Heart left ventricle (tissue), 13 donors: ENCODE data around the gene AFAP1L2.

ENCODE experiments used
- POLR2A ChIP-seq, 2 donors: fragments of 450-650 bp; IDR thresholded peaks; one replicate each; pipeline ENCODE4 v1.6.1; 2017; ENCODE audit warnings: antibody characterized with exemption in 2 of 2, mild to moderate bottlenecking in 2 of 2, moderate library complexity in 2 of 2
- TF ChIP-seq, protein P1 (sequence below), 12 donors: fragments of 200-600 bp; sonication (generic) in 4 of 12; IDR thresholded peaks; one replicate each; pipeline versions ENCODE4 v1.5.0 to v1.8.0; 2018 to 2022; ENCODE audit warnings: antibody characterized with exemption in 12 of 12, mild to moderate bottlenecking in 5 of 12
- donor health status: ischemic (EF 13 %, LVEDD 7.1; RV severe dilation, severe dysfunction).
- donor health status: DM: no; HTN: yes; CAD: no.
- donor health status: DM: no; HTN: no; CAD: no.
- donor health status: ischemic (EF 25% LVEDD 6.9; RV normal size, moderate dysfunction).
- donor health status: ischemic (EF 25% LVEDD 5.7; RV mildly dilated, moderate dysfunction).
- donor health status: ischemic (EF 35%, LVEDD 5.7; RV mildly dilated, moderate dysfunction).
- donor health status: nonischemic (EF 11% LVEDD 7.7; RV severe dilation, severe dysfunction).
- donor health status: DM: yes; HTN: yes; CAD: no.
- donor health status: PGD.
- donor health status: ischemic (EF 29% LVEDD 5.4; RV normal size, mild dysfunction).
- donor health status: nonischemic (EF 23%, LVEDD 6.1; RV moderate dilation, normal function).

DNA sequence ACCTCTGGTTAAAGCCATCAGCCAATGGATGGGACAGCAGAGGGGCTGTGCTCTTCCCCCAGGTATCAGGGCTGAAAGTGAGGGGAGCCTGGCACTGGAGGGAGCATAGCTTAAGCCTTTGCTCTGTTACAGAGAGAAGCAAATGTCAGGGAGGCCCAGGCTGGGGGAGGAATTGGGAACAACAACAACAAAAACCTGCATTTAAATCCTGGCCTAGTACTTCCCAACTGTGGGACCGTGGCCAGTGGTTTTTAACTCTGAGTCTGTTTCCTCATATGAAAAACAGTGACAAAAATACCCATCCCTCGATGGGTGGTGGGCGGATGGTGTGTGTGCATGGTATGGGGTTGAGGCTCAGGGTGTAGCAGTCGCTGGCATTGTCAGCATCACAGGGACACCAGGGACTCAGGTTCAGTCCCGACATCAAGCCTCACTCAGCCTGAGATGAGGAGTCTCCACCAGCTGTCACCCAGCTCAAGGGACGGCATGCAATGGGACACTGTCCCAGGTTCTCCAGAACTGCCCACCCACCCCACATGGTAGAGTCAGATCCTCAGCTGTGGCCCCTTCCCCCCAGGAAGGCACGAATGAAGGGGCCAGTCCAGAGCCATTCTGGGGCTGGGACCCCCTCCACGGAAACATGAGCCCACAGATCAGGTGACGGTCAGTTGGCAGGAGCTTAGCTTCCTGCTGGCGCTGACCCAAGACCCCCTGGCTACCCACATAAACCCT lies 74.5 kb downstream of the AFAP1L2 start:
- no peak for TF ChIP-seq POLR2A (IDR thresholded peaks at IDR 0.05)
- TF ChIP-seq, protein P1, sequence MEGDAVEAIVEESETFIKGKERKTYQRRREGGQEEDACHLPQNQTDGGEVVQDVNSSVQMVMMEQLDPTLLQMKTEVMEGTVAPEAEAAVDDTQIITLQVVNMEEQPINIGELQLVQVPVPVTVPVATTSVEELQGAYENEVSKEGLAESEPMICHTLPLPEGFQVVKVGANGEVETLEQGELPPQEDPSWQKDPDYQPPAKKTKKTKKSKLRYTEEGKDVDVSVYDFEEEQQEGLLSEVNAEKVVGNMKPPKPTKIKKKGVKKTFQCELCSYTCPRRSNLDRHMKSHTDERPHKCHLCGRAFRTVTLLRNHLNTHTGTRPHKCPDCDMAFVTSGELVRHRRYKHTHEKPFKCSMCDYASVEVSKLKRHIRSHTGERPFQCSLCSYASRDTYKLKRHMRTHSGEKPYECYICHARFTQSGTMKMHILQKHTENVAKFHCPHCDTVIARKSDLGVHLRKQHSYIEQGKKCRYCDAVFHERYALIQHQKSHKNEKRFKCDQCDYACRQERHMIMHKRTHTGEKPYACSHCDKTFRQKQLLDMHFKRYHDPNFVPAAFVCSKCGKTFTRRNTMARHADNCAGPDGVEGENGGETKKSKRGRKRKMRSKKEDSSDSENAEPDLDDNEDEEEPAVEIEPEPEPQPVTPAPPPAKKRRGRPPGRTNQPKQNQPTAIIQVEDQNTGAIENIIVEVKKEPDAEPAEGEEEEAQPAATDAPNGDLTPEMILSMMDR (IDR thresholded peaks at IDR 0.05): no peak
